Measurements from ENCODE around the gene ARHGAP33. TPM values are rescaled to one million over a fixed set of nuclear protein-coding genes. Genes with fewer than 3 reads are reported as not detected.

The ARHGAP33 gene
- total and polyA plus RNA-seq, 2 of the 8 experiments (the other 6 are each of a cell fraction or from before 2014, with no cell fraction given) = 6.5 to 25.2 TPM

- H3K79me1 ChIP-seq (ENCODE audit: low read depth, low read length) = no peaks in the 10 kb centered on the region
- 90% methylated on average over 22 of the region's 22 CpGs; no CpG with 5 or more reads in 1 of the 2 experiments for WGBS, 2 experiments (ENCODE audit: extremely low coverage in 1 of 2, insufficient coverage in 1 of 2, insufficient read length in 1 of 2, insufficient replicate concordance in 2 of 2, low coverage in 1 of 2, low lambda C conversion rate in 2 of 2, missing lambda C conversion rate in 1 of 2)
- H3K56ac ChIP-seq (replicated peaks; ENCODE audit: insufficient read length, low read depth, low read length) = no peak overlapping the region
- H3K18ac ChIP-seq (ENCODE audit: extremely low read depth, low read length) = no peak overlapping the region
- DNase-seq (ENCODE audit: low read depth in 1 of 2, low spot score in 2 of 2) = no peak
- TF ChIP-seq ASH2L (IDR thresholded peaks at IDR 0.05; ENCODE audit: low read length) (no peak), SP2 (IDR thresholded peaks at IDR 0.05; ENCODE audit: low read length) (no peak), TAF7 (optimal IDR thresholded peaks at IDR 0.05; ENCODE audit: borderline replicate concordance, low read depth, low read length) (no peak), CTCF (IDR thresholded peaks at IDR 0.05; ENCODE audit: control extremely low read depth in 1 of 3, insufficient read depth in 1 of 3, low read depth in 1 of 3, low read length in 3 of 3) (peak in 1 of 3 experiments; percentile 1; a peak in 2 of 4 replicates), NRF1 (IDR thresholded peaks at IDR 0.05; ENCODE audit: low read depth, low read length) (no peak), TBP (IDR thresholded peaks at IDR 0.05; ENCODE audit: low read depth, low read length) (no peak), RAD21 (IDR thresholded peaks at IDR 0.05 in 1 of 2, conservative IDR thresholded peaks at IDR 0.05 in 1 of 2; ENCODE audit: low read depth in 2 of 2, low read length in 2 of 2) (no peak), CREB1 (IDR thresholded peaks at IDR 0.05) (no peak)
- peaks cover 0 to 3% (median 0%) of the 10 kb centered on the region in 4 experiments; a peak in 2 of 7 replicates for H3K4me1 ChIP-seq (replicated peaks in 1 of 4; ENCODE audit: control insufficient read depth in 3 of 4, insufficient read depth in 4 of 4, low read length in 3 of 4)
- H4K5ac ChIP-seq (ENCODE audit: insufficient read length, low read depth, low read length) = no peak overlapping the region
- peaks cover 10% of the 10 kb centered on the region; the same call in 1 of the 2 replicates for H3K23me2 ChIP-seq (ENCODE audit: low read depth, low read length)
- H2BK12ac ChIP-seq (ENCODE audit: low read depth, low read length) = no peak overlapping the region
- H4K20me1 ChIP-seq (replicated peaks in 1 of 2; ENCODE audit: control insufficient read depth in 1 of 2, insufficient read depth in 2 of 2, low read length in 2 of 2) = peaks cover 0 to 13% of the 10 kb centered on the region in 2 experiments
- no peak overlapping the region for H3K23ac ChIP-seq (ENCODE audit: insufficient read length)
- no peak overlapping the region for H2BK5ac ChIP-seq (ENCODE audit: low read depth, low read length)
- no peaks in the 10 kb centered on the region for H3K79me2 ChIP-seq (ENCODE audit: control insufficient read depth in 1 of 2, insufficient read depth in 2 of 2, low read length in 2 of 2)
- H4K8ac ChIP-seq (ENCODE audit: extremely low read depth, insufficient read depth, low read length) = no peak overlapping the region
- no peak overlapping the region for H3K27ac ChIP-seq (ENCODE audit: low read depth, low read length)
- H3K4ac ChIP-seq (replicated peaks; ENCODE audit: insufficient read length, low read depth, low read length) = no peak overlapping the region
- peaks cover 9 to 35% (median 25%) of the 10 kb centered on the region in 4 experiments; a peak in 6 of 8 replicates for H3K36me3 ChIP-seq (ENCODE audit: control insufficient read depth in 2 of 4, insufficient read depth in 4 of 4, low read length in 3 of 4)
- CTCF ChIA-PET (ENCODE audit: partially characterized antibody) = interaction anchor here (0.6 to 8.9 kb wide), 10 partner anchors 11 to 181 kb away, joined by 3 to 80 read pairs (median 3); partner anchors contain the start of gene LIN37
- POLR2A ChIA-PET (ENCODE audit: partially characterized antibody) = interaction anchor here (0.6 to 7.6 kb wide), 10 partner anchors 8 to 239 kb away, joined by 3 to 54 read pairs (median 4); partner anchors contain the start of genes LIN37, PSENEN and U2AF1L4
- H3K9ac ChIP-seq (replicated peaks in 1 of 4; ENCODE audit: extremely low read depth in 1 of 4, low read depth in 3 of 4, low read length in 3 of 4) = no peak overlapping the region
- H2BK120ac ChIP-seq (replicated peaks; ENCODE audit: low read depth, low read length) = no peak overlapping the region
- no peak overlapping the region for H2BK20ac ChIP-seq (ENCODE audit: low read length)
- H2BK15ac ChIP-seq (ENCODE audit: low read length) = no peak overlapping the region
- no peak overlapping the region for H4K91ac ChIP-seq (replicated peaks; ENCODE audit: insufficient read length, low read length)
- H3K14ac ChIP-seq (ENCODE audit: insufficient read length) = no peak overlapping the region
- H2AFZ ChIP-seq (ENCODE audit: low read length) = no peak overlapping the region
- H3K4me2 ChIP-seq (ENCODE audit: insufficient read depth in 1 of 2, low read depth in 2 of 2, low read length in 2 of 2) = no peak overlapping the region
- no peak overlapping the region for H3K4me3 ChIP-seq (ENCODE audit: extremely low read depth in 1 of 4, insufficient read depth in 2 of 4, low read depth in 3 of 4, low read length in 4 of 4)
- H2AK5ac ChIP-seq (ENCODE audit: low read depth, low read length) = no peak overlapping the region
- no peaks in the 10 kb centered on the region for H3K27me3 ChIP-seq (replicated peaks in 1 of 4; ENCODE audit: control insufficient read depth in 3 of 4, extremely low read depth in 1 of 4, insufficient read depth in 3 of 4, low read length in 3 of 4)
- FAIRE-seq = no peak
- no peaks in the 10 kb centered on the region for H3K9me3 ChIP-seq (ENCODE audit: insufficient read depth in 2 of 2, low read depth in 1 of 2, low read length in 1 of 2)
These were observed 38.2 kb upstream of the ARHGAP33 start for GRCh38 chr19:35736913-35737886.
